ENCODE results near the gene CYP2C8. TPM values are rescaled to one million over a fixed set of nuclear protein-coding genes. Genes with fewer than 3 reads are reported as not detected.

CYP2C8 gene
- total and polyA plus RNA-seq, 12 donors, result 0.28 to 11.0 (median 2.7) TPM; not detected in 1

DNA sequence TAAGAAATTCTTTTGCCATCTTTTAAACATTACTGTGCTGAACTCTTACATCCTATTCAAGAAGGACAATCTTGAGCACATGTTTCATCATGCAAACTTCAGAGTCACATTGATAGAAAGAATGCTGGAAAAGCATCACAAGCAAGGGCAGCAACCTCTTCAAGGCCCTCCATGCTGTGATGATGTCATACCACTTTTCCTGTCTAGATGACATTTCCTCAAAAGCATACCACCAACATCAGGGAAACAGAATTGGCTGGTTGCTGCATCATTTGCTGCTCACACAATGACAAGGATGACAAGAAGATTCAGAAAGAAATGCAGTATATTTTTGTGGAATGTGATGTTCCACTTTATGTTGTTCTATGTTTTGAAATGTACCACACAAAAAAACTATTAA lies 37.6 kb downstream of the CYP2C8 start:
- H3K4me3 ChIP-seq, result no peak overlapping the region
- H3K4me1 ChIP-seq (replicated peaks in 1 of 2), result no peaks in the 10 kb centered on the region
- TF ChIP-seq POLR2A (IDR thresholded peaks at IDR 0.05) (no peak), CTCF (IDR thresholded peaks at IDR 0.05) (no peak)
- no peak overlapping the region for H3K27ac ChIP-seq
- no peaks in the 10 kb centered on the region for H3K27me3 ChIP-seq
- intact Hi-C loops (cut with DNase I), result no loop called here
- no peak for DNase-seq
- no peaks in the 10 kb centered on the region for H3K36me3 ChIP-seq (replicated peaks in 1 of 2)
- no peaks in the 10 kb centered on the region for H3K9me3 ChIP-seq (replicated peaks in 1 of 3)

- 60 to 86% (median 72%) methylated on average over 1 to 2 of the region's 2 CpGs for WGBS, 4 donors
- TF ChIP-seq CTCF (IDR thresholded peaks at IDR 0.05) (no peak), POLR2A (IDR thresholded peaks at IDR 0.05) (no peak)
Measured at GRCh38 chr10:95026461-95026860, 42.8 kb downstream of the CYP2C8 start.

DNA sequence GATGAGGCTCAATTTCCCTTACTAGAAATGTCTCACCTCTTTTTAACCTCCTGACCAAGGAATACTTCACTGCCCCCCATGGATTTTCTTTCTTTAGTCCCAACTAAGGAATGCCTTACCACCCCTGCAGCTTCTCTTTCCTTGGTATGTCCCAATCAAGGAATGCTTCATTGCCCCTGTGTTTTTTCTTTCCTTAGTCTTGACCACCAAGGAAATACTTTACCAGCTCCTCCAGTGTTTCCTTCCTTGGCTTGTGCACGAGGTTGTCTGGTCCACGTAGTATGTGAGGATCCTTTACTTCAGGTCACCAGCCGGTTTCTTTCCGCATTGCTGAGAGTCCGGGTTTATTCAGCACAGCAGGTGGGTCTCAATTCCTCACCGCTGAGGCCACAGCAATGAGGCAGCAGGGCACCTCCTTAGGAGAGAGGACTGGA lies 71.5 kb downstream of the CYP2C8 start:
- no peak overlapping the region for H3K27ac ChIP-seq
- no peaks in the 10 kb centered on the region for H3K36me3 ChIP-seq (replicated peaks in 1 of 2)
- intact Hi-C loops (cut with DNase I), result no loop called here
- H3K27me3 ChIP-seq, result no peaks in the 10 kb centered on the region
- WGBS, 4 donors, result 39 to 49% (median 45%) methylated on average over 6 of the region's 6 CpGs
- H3K4me1 ChIP-seq (replicated peaks in 1 of 2), result no peaks in the 10 kb centered on the region
- H3K4me3 ChIP-seq, result no peak overlapping the region
- no peaks in the 10 kb centered on the region for H3K9me3 ChIP-seq (replicated peaks in 1 of 3)
- no peak for DNase-seq
- TF ChIP-seq CTCF (IDR thresholded peaks at IDR 0.05) (no peak), POLR2A (IDR thresholded peaks at IDR 0.05) (no peak)

More at GRCh38 chr10:95026461-95026860, 42.8 kb downstream of the CYP2C8 start:
- no peaks in the 10 kb centered on the region for H3K9me3 ChIP-seq (replicated peaks in 1 of 3)
- H3K27me3 ChIP-seq, result no peaks in the 10 kb centered on the region
- no peaks in the 10 kb centered on the region for H3K36me3 ChIP-seq (replicated peaks in 1 of 2)
- H3K4me3 ChIP-seq, result no peak overlapping the region
- no peaks in the 10 kb centered on the region for H3K4me1 ChIP-seq (replicated peaks in 1 of 2)
- intact Hi-C loops (cut with DNase I), result no loop called here
- DNase-seq, result no peak
- H3K27ac ChIP-seq, result no peak overlapping the region

- Histone ChIP-seq H3K4me1 (replicated peaks in 1 of 2) (no peaks in the 10 kb centered on the region), H3K27me3 (no peaks in the 10 kb centered on the region), H3K4me3 (no peak overlapping the region), H3K27ac (no peak overlapping the region), H3K36me3 (replicated peaks in 1 of 2) (no peaks in the 10 kb centered on the region), H3K9me3 (replicated peaks in 1 of 3) (peaks cover 0 to 5% (median 0%) of the 10 kb centered on the region in 3 donors)
- DNase-seq, result no peak
- no peak for TF ChIP-seq CTCF (IDR thresholded peaks at IDR 0.05)
- no peak for TF ChIP-seq POLR2A (IDR thresholded peaks at IDR 0.05)
- intact Hi-C loops (cut with DNase I), result no loop called here
- 63 to 82% (median 76%) methylated on average over 4 of the region's 4 CpGs for WGBS, 4 donors
Measured at GRCh38 chr10:94992811-94993210, 76.5 kb downstream of the CYP2C8 start.
